Measurements from ENCODE around the gene TCEAL5. TPM values are rescaled to one million over a fixed set of nuclear protein-coding genes. Genes with fewer than 3 reads are reported as not detected.

Gene TCEAL5
- total and polyA plus RNA-seq, 10 of the 15 experiments (the other 5 are each of a cell fraction or from before 2014, with no cell fraction given) = not detected

DNA sequence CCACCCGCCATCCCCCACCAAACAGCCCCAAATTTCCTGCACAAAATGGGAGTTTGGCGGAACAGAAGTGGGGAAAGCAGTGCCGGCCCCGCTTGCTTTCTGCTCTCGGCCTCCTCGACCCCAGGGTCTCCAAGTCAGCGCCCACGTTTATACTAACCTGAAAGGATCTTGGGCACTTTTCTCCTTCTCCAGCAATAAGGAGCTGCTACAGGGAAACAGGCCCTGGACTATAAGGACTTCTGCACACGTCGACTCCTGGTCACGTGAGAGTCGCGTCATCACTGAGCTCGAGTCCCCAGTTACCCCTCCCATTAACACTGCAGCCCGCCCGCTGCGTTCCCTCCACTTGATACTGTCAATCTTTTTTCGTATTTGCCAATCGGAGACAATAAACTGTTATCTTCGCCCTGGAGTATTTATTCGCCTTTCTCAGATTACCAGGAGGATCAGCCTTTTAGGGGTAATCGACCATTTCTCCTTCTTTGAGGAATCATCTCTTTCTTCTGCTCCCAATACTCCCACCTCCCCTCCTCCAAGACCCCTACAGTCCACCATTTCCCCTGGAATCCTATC lies 21.5 kb downstream of the TCEAL5 start, which contains the start of gene TCEAL8 (continued):
- TF ChIP-seq ZNF217 (IDR thresholded peaks at IDR 0.05) = no peak
- no peak for TF ChIP-seq MYC (IDR thresholded peaks at IDR 0.05; ENCODE audit: insufficient read depth, insufficient read length, insufficient replicate concordance, low read length, severe bottlenecking)
- TF ChIP-seq, protein P1, sequence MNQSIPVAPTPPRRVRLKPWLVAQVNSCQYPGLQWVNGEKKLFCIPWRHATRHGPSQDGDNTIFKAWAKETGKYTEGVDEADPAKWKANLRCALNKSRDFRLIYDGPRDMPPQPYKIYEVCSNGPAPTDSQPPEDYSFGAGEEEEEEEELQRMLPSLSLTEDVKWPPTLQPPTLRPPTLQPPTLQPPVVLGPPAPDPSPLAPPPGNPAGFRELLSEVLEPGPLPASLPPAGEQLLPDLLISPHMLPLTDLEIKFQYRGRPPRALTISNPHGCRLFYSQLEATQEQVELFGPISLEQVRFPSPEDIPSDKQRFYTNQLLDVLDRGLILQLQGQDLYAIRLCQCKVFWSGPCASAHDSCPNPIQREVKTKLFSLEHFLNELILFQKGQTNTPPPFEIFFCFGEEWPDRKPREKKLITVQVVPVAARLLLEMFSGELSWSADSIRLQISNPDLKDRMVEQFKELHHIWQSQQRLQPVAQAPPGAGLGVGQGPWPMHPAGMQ (IDR thresholded peaks at IDR 0.05; ENCODE audit: borderline replicate concordance) = no peak
- TF ChIP-seq PAX8 (IDR thresholded peaks at IDR 0.05) = no peak
- no peak for TF ChIP-seq RB1 (IDR thresholded peaks at IDR 0.05; ENCODE audit: borderline replicate concordance)
- TF ChIP-seq SMARCA5 (IDR thresholded peaks at IDR 0.05) = no peak
- TF ChIP-seq ZNF622 (IDR thresholded peaks at IDR 0.05) = no peak
- TF ChIP-seq, protein P2, sequence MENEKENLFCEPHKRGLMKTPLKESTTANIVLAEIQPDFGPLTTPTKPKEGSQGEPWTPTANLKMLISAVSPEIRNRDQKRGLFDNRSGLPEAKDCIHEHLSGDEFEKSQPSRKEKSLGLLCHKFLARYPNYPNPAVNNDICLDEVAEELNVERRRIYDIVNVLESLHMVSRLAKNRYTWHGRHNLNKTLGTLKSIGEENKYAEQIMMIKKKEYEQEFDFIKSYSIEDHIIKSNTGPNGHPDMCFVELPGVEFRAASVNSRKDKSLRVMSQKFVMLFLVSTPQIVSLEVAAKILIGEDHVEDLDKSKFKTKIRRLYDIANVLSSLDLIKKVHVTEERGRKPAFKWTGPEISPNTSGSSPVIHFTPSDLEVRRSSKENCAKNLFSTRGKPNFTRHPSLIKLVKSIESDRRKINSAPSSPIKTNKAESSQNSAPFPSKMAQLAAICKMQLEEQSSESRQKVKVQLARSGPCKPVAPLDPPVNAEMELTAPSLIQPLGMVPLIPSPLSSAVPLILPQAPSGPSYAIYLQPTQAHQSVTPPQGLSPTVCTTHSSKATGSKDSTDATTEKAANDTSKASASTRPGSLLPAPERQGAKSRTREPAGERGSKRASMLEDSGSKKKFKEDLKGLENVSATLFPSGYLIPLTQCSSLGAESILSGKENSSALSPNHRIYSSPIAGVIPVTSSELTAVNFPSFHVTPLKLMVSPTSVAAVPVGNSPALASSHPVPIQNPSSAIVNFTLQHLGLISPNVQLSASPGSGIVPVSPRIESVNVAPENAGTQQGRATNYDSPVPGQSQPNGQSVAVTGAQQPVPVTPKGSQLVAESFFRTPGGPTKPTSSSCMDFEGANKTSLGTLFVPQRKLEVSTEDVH (IDR thresholded peaks at IDR 0.05; ENCODE audit: low read depth, partially characterized antibody) = no peak
- TF ChIP-seq, protein P3, sequence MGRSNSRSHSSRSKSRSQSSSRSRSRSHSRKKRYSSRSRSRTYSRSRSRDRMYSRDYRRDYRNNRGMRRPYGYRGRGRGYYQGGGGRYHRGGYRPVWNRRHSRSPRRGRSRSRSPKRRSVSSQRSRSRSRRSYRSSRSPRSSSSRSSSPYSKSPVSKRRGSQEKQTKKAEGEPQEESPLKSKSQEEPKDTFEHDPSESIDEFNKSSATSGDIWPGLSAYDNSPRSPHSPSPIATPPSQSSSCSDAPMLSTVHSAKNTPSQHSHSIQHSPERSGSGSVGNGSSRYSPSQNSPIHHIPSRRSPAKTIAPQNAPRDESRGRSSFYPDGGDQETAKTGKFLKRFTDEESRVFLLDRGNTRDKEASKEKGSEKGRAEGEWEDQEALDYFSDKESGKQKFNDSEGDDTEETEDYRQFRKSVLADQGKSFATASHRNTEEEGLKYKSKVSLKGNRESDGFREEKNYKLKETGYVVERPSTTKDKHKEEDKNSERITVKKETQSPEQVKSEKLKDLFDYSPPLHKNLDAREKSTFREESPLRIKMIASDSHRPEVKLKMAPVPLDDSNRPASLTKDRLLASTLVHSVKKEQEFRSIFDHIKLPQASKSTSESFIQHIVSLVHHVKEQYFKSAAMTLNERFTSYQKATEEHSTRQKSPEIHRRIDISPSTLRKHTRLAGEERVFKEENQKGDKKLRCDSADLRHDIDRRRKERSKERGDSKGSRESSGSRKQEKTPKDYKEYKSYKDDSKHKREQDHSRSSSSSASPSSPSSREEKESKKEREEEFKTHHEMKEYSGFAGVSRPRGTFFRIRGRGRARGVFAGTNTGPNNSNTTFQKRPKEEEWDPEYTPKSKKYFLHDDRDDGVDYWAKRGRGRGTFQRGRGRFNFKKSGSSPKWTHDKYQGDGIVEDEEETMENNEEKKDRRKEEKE (IDR thresholded peaks at IDR 0.05) = no peak
- no peak for TF ChIP-seq TARDBP (IDR thresholded peaks at IDR 0.05; ENCODE audit: borderline replicate concordance)
- peak; percentile 86 for TF ChIP-seq CREB1 (IDR thresholded peaks at IDR 0.05; ENCODE audit: low read depth)
- no peak for TF ChIP-seq NFIC (IDR thresholded peaks at IDR 0.05; ENCODE audit: low read depth, low read length)
- no peak for TF ChIP-seq YBX1 (IDR thresholded peaks at IDR 0.05)
- no peak for TF ChIP-seq BMI1 (IDR thresholded peaks at IDR 0.05; ENCODE audit: borderline replicate concordance)
- TF ChIP-seq EGR1 (IDR thresholded peaks at IDR 0.05; ENCODE audit: borderline replicate concordance in 1 of 2, low read depth in 2 of 2, low read length in 2 of 2) = no peak
- no peak for TF ChIP-seq SIX5 (IDR thresholded peaks at IDR 0.05; ENCODE audit: low read depth, low read length, severe bottlenecking)
- TF ChIP-seq FOS (IDR thresholded peaks at IDR 0.05; ENCODE audit: borderline replicate concordance, extremely low read depth, insufficient read length) = no peak
- 0 out of 2 replicates have a peak, but pooled peaks have one; percentile 22 for TF ChIP-seq POLR2AphosphoS5 (IDR thresholded peaks at IDR 0.05; ENCODE audit: low read length)
- no peak for TF ChIP-seq HCFC1 (IDR thresholded peaks at IDR 0.05; ENCODE audit: low read length)
- TF ChIP-seq POLR2A (IDR thresholded peaks at IDR 0.05; ENCODE audit: low read depth, low read length) = peak; percentile 39; the same call in 1 of the 2 replicates
- TF ChIP-seq CEBPB (IDR thresholded peaks at IDR 0.05; ENCODE audit: borderline replicate concordance in 1 of 2, low read depth in 2 of 2, low read length in 2 of 2) = no peak
- TF ChIP-seq LARP7 (IDR thresholded peaks at IDR 0.05) = 0 out of 2 replicates have a peak, but pooled peaks have one; percentile 12

All from GM12878 (cell line).